HepG2 (cell line): ENCODE measurements around the gene SEC14L5. TPM values are rescaled to one million over a fixed set of nuclear protein-coding genes. Genes with fewer than 3 reads are reported as not detected.

Source experiments
- ARHGAP35 ChIP-seq: sonication (generic); formaldehyde crosslinking; IDR thresholded peaks from 2 replicates; pipeline ENCODE4 v1.9.0; 2022; ENCODE audit warnings: mild to moderate bottlenecking, inconsistent platforms, moderate library complexity, missing genetic modification reagents, borderline replicate concordance
- ASH2L ChIP-seq: fragments of 300-600, 200-600 bp; sonication (generic); IDR thresholded peaks from 2 replicates; pipeline ENCODE4 v1.7.0; 2017; ENCODE audit warnings: low read depth, mild to moderate bottlenecking, moderate library complexity, mixed read lengths, low read length; ENCODE audit not compliant: insufficient read length
- ATF6 ChIP-seq: sonication (generic); formaldehyde crosslinking; conservative IDR thresholded peaks from 2 replicates; pipeline ENCODE4 v1.4.0; 2020; ENCODE audit warnings: missing genetic modification reagents
- CHD4 ChIP-seq: fragments of 200-600 bp; sonication (generic); IDR thresholded peaks from 2 replicates; pipeline ENCODE4 v1.7.0; 2017; ENCODE audit warnings: mild to moderate bottlenecking, low read length, borderline replicate concordance
- CTCF ChIP-seq: sonication (generic); formaldehyde crosslinking; IDR thresholded peaks from 2 replicates; pipeline ENCODE4 v1.5.0; 2020; ENCODE audit warnings: mild to moderate bottlenecking, missing genetic modification reagents, moderate library complexity
- DNMT1 ChIP-seq: sonication (generic); formaldehyde crosslinking; IDR thresholded peaks from 2 replicates; pipeline ENCODE4 v1.5.1; 2020; ENCODE audit warnings: mild to moderate bottlenecking, missing genetic modification reagents
- KAT8 ChIP-seq: IDR thresholded peaks from 2 replicates; pipeline ENCODE4 v1.6.1; 2016; ENCODE audit warnings: missing genetic modification reagents, missing compliant biosample characterization
- KDM6A ChIP-seq: IDR thresholded peaks from 2 replicates; pipeline ENCODE4 v1.6.1; 2016; ENCODE audit warnings: low read depth
- MAX ChIP-seq: IDR thresholded peaks from 2 replicates; pipeline ENCODE4 v1.6.1; 2012; ENCODE audit warnings: inconsistent platforms
- MTA3 ChIP-seq: sonication (generic); formaldehyde crosslinking; IDR thresholded peaks from 2 replicates; pipeline ENCODE4 v1.4.0; 2020; ENCODE audit warnings: missing genetic modification reagents
- NBN ChIP-seq: fragments of 450-650 bp; conservative IDR thresholded peaks from 2 replicates; pipeline ENCODE4 v1.6.1; 2017
- NR2F6 ChIP-seq, 2 experiments: IDR thresholded peaks; 2 replicates each; pipeline ENCODE4 v1.6.1; 2016; ENCODE audit warnings: antibody characterized with exemption in 1 of 2, mild to moderate bottlenecking in 1 of 2
- SIX1 ChIP-seq: sonication (generic); formaldehyde crosslinking; IDR thresholded peaks from 2 replicates; pipeline ENCODE4 v1.4.0; 2020; ENCODE audit warnings: missing genetic modification reagents, borderline replicate concordance
- ZBTB8A ChIP-seq: sonication (generic); formaldehyde crosslinking; IDR thresholded peaks from 2 replicates; pipeline ENCODE4 v1.4.0; 2020; ENCODE audit warnings: mild to moderate bottlenecking, low read depth, missing genetic modification reagents, borderline replicate concordance
- ZNF138 ChIP-seq: sonication (generic); formaldehyde crosslinking; IDR thresholded peaks from 2 replicates; pipeline ENCODE4 v1.5.0; 2020; ENCODE audit warnings: mild to moderate bottlenecking, low read depth, missing genetic modification reagents
- ZNF614 ChIP-seq: IDR thresholded peaks from 2 replicates; pipeline ENCODE4 v1.6.1; 2018; ENCODE audit warnings: missing biosample characterization, missing genetic modification reagents, inconsistent platforms, borderline replicate concordance
- ZNF652 ChIP-seq: IDR thresholded peaks from 2 replicates; pipeline ENCODE4 v1.6.1; 2016; ENCODE audit warnings: low read depth, borderline replicate concordance
- ZNF782 ChIP-seq: sonication (generic); formaldehyde crosslinking; IDR thresholded peaks from 2 replicates; pipeline ENCODE4 v1.4.0; 2020; ENCODE audit warnings: missing genetic modification reagents, mild to moderate bottlenecking, borderline replicate concordance
- ZSCAN25 ChIP-seq: sonication (generic); formaldehyde crosslinking; IDR thresholded peaks from 2 replicates; pipeline ENCODE4 v1.8.0; 2022; ENCODE audit warnings: mild to moderate bottlenecking, missing genetic modification reagents
- polyA plus RNA-seq, 8 experiments: library from polyadenylated mRNA; depleted of rRNA in 3 of 8; stranded (reverse) in 7 of 8; unstranded in 1 of 8; fragments of >200 nt; fragmentation: Illumina TruSeq in 4 of 8; extraction: Trizol in 4 of 8; gene quantifications; 2 replicates each; pipeline versions ENCODE4 v1.2.1 to v1.2.3, GENCODE V29; 2011 to 2016; ENCODE audit warnings: low read depth in 4 of 8, missing spikeins in 1 of 8, mixed read lengths in 1 of 8; ENCODE audit not compliant: insufficient read depth in 1 of 8
- total RNA-seq, 5 experiments: library from RNA; depleted of rRNA; stranded (reverse); fragments of >200 nt; fragmentation: Illumina TruSeq; extraction: Trizol; gene quantifications; 2 replicates each; pipeline ENCODE4 v1.2.3, GENCODE V29; 2016; ENCODE audit warnings: low read depth in 1 of 5
- TF ChIP-seq, protein P1 (sequence below): sonication (generic); formaldehyde crosslinking; IDR thresholded peaks from 2 replicates; pipeline ENCODE4 v1.5.1; 2020; ENCODE audit warnings: missing genetic modification reagents, mild to moderate bottlenecking, borderline replicate concordance
- TF ChIP-seq, protein P2 (sequence below): sonication (generic); formaldehyde crosslinking; IDR thresholded peaks from 2 replicates; pipeline ENCODE4 v1.4.0; 2020; ENCODE audit warnings: missing genetic modification reagents; ENCODE audit errors: not compliant biosample characterization

The SEC14L5 gene
- total and polyA plus RNA-seq, 2 of the 13 experiments (the other 11 are each of a cell fraction or from before 2014, with no cell fraction given): 0.40 to 0.42 TPM

DNA sequence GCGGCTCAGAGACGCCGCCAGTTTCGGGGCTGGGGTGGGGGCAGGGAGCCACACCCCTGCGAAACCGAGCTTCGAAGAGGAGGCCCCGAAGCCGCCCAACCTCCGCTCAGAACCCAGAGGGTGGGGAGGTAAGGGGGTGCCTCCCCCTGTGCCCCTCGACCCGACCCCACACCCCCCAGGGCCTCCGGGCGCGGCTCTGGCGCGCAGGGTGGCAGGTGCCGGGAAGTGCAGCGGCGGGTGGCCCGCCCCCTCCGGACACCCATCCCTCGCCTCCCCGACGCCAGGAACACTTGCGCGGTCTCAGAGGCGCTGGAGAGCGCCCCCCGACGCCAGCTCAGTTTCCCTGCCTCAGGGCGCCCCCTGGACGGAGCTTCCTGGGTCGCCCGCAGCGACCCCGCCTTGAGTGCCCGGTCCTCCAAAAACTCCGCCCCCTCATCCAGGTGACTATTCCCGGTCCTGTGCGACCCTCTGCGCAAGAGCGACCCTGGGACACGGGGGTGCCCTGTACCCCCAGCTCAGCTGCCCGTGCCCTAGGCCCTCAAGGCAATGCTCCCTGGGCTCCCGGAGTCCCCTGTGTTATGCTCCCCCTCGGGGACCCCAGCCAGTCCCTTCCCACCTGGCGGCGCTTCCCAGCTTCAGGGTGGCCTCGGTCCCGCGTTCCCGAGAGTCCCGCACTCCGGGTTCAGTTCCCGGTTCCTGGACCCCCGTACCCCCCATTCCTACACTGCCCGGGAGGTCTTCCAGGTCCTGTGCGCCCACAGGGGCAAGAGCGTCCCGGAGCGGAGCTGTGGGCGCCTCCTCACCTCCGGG is 21.7 kb upstream of the SEC14L5 start (continued):
- TF ChIP-seq, protein P1, sequence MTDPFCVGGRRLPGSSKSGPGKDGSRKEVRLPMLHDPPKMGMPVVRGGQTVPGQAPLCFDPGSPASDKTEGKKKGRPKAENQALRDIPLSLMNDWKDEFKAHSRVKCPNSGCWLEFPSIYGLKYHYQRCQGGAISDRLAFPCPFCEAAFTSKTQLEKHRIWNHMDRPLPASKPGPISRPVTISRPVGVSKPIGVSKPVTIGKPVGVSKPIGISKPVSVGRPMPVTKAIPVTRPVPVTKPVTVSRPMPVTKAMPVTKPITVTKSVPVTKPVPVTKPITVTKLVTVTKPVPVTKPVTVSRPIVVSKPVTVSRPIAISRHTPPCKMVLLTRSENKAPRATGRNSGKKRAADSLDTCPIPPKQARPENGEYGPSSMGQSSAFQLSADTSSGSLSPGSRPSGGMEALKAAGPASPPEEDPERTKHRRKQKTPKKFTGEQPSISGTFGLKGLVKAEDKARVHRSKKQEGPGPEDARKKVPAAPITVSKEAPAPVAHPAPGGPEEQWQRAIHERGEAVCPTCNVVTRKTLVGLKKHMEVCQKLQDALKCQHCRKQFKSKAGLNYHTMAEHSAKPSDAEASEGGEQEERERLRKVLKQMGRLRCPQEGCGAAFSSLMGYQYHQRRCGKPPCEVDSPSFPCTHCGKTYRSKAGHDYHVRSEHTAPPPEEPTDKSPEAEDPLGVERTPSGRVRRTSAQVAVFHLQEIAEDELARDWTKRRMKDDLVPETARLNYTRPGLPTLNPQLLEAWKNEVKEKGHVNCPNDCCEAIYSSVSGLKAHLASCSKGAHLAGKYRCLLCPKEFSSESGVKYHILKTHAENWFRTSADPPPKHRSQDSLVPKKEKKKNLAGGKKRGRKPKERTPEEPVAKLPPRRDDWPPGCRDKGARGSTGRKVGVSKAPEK (CRISPR knock-in tag): no peak
- TF ChIP-seq MAX (peak; percentile 29; the same call in 1 of the 2 replicates), ATF6 (CRISPR knock-in tag) (no peak), ZBTB8A (CRISPR knock-in tag) (no peak), CHD4 (no peak), MTA3 (CRISPR knock-in tag) (no peak), DNMT1 (CRISPR knock-in tag) (peak; percentile 79), NBN (no peak), ASH2L (peak; percentile 47), ZNF138 (CRISPR knock-in tag) (no peak), ZNF652 (CRISPR knock-in tag) (no peak), KDM6A (CRISPR knock-in tag) (no peak), ZNF782 (no peak; the same call in 1 of the 2 replicates), KAT8 (CRISPR knock-in tag) (peak; percentile 54; the same call in 1 of the 2 replicates), NR2F6 (IDR thresholded peaks at IDR 0.05) (no peak), NR2F6 (CRISPR knock-in tag; IDR thresholded peaks at IDR 0.05) (no peak; the same call in 1 of the 2 replicates), ARHGAP35 (peak; percentile 26; the same call in 1 of the 2 replicates), ZNF614 (no peak), ZSCAN25 (CRISPR knock-in tag) (no peak; the same call in 1 of the 2 replicates), CTCF (CRISPR knock-in tag) (peak; percentile 86), SIX1 (CRISPR knock-in tag) (0 out of 2 replicates have a peak, but pooled peaks have one; percentile 9)
- TF ChIP-seq, protein P2, sequence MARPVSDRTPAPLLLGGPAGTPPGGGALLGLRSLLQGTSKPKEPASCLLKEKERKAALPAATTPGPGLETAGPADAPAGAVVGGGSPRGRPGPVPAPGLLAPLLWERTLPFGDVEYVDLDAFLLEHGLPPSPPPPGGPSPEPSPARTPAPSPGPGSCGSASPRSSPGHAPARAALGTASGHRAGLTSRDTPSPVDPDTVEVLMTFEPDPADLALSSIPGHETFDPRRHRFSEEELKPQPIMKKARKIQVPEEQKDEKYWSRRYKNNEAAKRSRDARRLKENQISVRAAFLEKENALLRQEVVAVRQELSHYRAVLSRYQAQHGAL: no peak
